Measurements from ENCODE around the gene ALDH8A1. TPM values are rescaled to one million over a fixed set of nuclear protein-coding genes. Genes with fewer than 3 reads are reported as not detected.

Gene ALDH8A1
- total and polyA plus RNA-seq, 9 donors = 0.21 to 5.4 (median 0.80) TPM

DNA sequence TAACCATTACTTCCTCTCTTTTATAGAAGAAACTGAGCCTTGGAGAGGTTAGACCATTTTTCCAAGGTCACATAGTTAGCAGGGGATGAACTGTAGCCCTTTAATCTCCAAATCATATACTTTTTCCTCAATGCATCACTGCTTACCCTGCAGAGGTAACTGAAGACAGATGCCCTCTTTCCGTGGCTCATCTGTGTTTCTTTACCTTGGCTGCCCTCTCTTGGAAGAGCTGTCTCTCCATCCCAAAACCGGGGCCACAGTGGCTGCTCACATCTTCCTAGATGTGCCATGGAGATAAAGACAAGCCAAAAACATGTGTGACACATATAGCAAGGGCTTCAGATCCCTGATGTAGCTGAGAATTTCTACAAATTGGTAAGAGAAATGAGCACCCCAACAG, 581 bp upstream of the ALDH8A1 start:
- intact Hi-C loops (cut with DNase I) = no loop called here
- no peak for DNase-seq
- Histone ChIP-seq H3K27me3 (no peaks in the 10 kb centered on the region), H3K27ac (no peak overlapping the region), H3K4me1 (ENCODE audit: insufficient read depth) (no peaks in the 10 kb centered on the region), H3K4me3 (no peak overlapping the region), H3K9me3 (no peaks in the 10 kb centered on the region), H3K36me3 (no peaks in the 10 kb centered on the region)
- 53 to 66% (median 55%) methylated on average over 2 of the region's 2 CpGs for WGBS, 3 donors
- TF ChIP-seq EP300 (IDR thresholded peaks at IDR 0.05) (no peak), POLR2A (IDR thresholded peaks at IDR 0.05) (no peak), CTCF (IDR thresholded peaks at IDR 0.05) (no peak)

DNA sequence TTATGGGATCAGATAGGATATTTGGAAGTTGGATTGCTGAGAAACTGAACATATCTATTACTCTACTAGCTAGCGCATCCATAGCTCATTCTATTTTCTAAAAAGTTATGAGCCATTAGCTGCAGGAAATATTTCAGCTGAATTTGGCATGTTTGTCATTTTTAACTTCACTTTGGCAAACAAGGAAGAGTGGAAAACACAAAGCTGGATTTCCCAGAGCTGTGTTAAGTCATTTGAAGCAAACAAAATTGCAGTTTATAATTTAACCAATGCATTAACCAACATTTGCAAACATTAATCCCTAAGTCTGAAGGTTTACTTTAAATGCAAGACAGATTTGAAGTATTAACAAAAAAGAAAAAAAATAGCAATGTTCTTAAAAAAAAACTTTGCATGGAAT, 1.2 kb downstream of the ALDH8A1 start:
- Histone ChIP-seq H3K4me1 (ENCODE audit: insufficient read depth) (no peaks in the 10 kb centered on the region), H3K4me3 (no peak overlapping the region), H3K27me3 (no peaks in the 10 kb centered on the region), H3K36me3 (no peaks in the 10 kb centered on the region), H3K9me3 (no peaks in the 10 kb centered on the region), H3K27ac (no peak overlapping the region)
- 65 to 78% (median 76%) methylated on average over 1 of the region's 1 CpG for WGBS, 3 donors
- no peak for DNase-seq
- intact Hi-C loops (cut with DNase I) = loop anchor here in 2 of 4 donors (10.0 kb wide), 1 partner anchor 794 kb away; no protein-coding TSS in a partner anchor
- TF ChIP-seq CTCF (IDR thresholded peaks at IDR 0.05) (no peak), EP300 (IDR thresholded peaks at IDR 0.05) (no peak), POLR2A (IDR thresholded peaks at IDR 0.05) (no peak)

DNA sequence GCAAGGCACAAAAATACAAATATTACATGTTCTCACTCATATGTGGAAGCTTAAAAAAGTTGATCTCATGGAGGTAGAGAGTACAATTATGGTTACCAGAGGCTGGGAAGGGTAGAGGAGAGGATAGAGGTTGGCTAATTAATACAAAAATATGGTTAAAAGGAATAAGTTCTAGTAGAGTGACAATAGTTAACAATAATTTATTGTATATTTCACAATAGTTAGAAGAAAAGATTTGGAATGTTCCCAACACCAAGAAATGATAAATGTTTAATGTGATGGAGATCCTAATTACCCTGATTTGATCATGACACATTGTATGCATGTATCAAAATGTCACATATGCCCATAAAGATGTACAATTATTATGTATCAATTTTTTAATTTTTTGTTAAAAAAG, 1.8 kb downstream of the ALDH8A1 start:
- intact Hi-C loops (cut with DNase I) = loop anchor here in 2 of 4 donors (10.0 kb wide), 1 partner anchor 793 kb away; no protein-coding TSS in a partner anchor

GRCh38 chr6:134945045-134945444, 4.9 kb downstream of the ALDH8A1 start:
- TF ChIP-seq EP300 (IDR thresholded peaks at IDR 0.05) (no peak), CTCF (IDR thresholded peaks at IDR 0.05) (no peak), POLR2A (IDR thresholded peaks at IDR 0.05) (no peak)
- Histone ChIP-seq H3K9me3 (no peaks in the 10 kb centered on the region), H3K4me1 (ENCODE audit: insufficient read depth) (no peaks in the 10 kb centered on the region), H3K27me3 (no peaks in the 10 kb centered on the region), H3K36me3 (no peaks in the 10 kb centered on the region), H3K4me3 (no peak overlapping the region), H3K27ac (no peak overlapping the region)
- intact Hi-C loops (cut with DNase I) = loop anchor here in 2 of 4 donors (10.0 kb wide), 1 partner anchor 790 kb away; no protein-coding TSS in a partner anchor
- no peak for DNase-seq

More for the DNA sequence above, 1.8 kb downstream of the ALDH8A1 start:
- no peaks in the 10 kb centered on the region for H3K36me3 ChIP-seq
- H3K27me3 ChIP-seq = no peaks in the 10 kb centered on the region
- TF ChIP-seq POLR2A (IDR thresholded peaks at IDR 0.05) = no peak
- no peak for TF ChIP-seq EP300 (IDR thresholded peaks at IDR 0.05)
- no peak for TF ChIP-seq CTCF (IDR thresholded peaks at IDR 0.05)
- no peak overlapping the region for H3K27ac ChIP-seq
- no peak for DNase-seq
- no peaks in the 10 kb centered on the region for H3K4me1 ChIP-seq (ENCODE audit: insufficient read depth)
- no peaks in the 10 kb centered on the region for H3K9me3 ChIP-seq
- H3K4me3 ChIP-seq = no peak overlapping the region
